ENCODE measurements around the gene FAH.

- no peak for TF ChIP-seq EZH2 (IDR thresholded peaks at IDR 0.05; ENCODE audit: insufficient read depth, poor library complexity, severe bottlenecking)
- TF ChIP-seq EZH2phosphoT487 (IDR thresholded peaks at IDR 0.05; ENCODE audit: insufficient read depth, low read depth): no peak
These were observed 23.6 kb downstream of the FAH start for GRCh38 chr15:80176443-80176842.
